Measurements from ENCODE around the gene PPM1M. TPM values are rescaled to one million over a fixed set of nuclear protein-coding genes. Genes with fewer than 3 reads are reported as not detected.

The PPM1M gene
- total and polyA plus RNA-seq, 7 donors = 2.1 to 7.5 (median 3.0) TPM

DNA sequence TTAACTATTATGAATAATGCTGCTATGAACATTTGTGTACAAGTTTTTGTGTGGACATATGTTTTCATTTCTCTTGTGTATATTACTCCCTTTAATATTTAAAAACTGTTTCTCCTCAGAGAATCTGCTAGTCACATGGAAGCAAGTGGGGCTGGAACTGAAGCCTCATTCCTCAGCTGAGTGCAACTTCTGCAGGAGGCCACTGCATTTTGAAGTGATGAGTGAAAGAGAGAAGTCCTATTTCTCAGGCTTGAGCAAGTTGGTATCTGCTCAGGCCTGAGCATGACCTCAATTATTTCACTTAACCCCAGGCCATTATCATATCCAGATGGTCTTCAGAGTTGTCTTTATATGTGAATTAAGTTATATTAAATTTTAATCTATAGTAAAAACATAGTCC, 31.7 kb upstream of the PPM1M start:
- Histone ChIP-seq H3K27ac (no peak overlapping the region), H3K9me3 (no peaks in the 10 kb centered on the region), H3K27me3 (ENCODE audit: insufficient read depth in 3 of 3, low read length in 2 of 3) (no peaks in the 10 kb centered on the region), H3K4me1 (peaks cover 20% of the 10 kb centered on the region), H3K36me3 (ENCODE audit: insufficient read depth in 1 of 2, low read depth in 1 of 2) (peaks cover 0 to 71% of the 10 kb centered on the region in 2 donors), H3K4me3 (no peak overlapping the region)
- ATAC-seq (no peak), DNase-seq (no peak)
- intact Hi-C loops (cut with DNase I) = no loop called here
- TF ChIP-seq, protein P1, sequence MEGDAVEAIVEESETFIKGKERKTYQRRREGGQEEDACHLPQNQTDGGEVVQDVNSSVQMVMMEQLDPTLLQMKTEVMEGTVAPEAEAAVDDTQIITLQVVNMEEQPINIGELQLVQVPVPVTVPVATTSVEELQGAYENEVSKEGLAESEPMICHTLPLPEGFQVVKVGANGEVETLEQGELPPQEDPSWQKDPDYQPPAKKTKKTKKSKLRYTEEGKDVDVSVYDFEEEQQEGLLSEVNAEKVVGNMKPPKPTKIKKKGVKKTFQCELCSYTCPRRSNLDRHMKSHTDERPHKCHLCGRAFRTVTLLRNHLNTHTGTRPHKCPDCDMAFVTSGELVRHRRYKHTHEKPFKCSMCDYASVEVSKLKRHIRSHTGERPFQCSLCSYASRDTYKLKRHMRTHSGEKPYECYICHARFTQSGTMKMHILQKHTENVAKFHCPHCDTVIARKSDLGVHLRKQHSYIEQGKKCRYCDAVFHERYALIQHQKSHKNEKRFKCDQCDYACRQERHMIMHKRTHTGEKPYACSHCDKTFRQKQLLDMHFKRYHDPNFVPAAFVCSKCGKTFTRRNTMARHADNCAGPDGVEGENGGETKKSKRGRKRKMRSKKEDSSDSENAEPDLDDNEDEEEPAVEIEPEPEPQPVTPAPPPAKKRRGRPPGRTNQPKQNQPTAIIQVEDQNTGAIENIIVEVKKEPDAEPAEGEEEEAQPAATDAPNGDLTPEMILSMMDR (IDR thresholded peaks at IDR 0.05) = no peak

DNA sequence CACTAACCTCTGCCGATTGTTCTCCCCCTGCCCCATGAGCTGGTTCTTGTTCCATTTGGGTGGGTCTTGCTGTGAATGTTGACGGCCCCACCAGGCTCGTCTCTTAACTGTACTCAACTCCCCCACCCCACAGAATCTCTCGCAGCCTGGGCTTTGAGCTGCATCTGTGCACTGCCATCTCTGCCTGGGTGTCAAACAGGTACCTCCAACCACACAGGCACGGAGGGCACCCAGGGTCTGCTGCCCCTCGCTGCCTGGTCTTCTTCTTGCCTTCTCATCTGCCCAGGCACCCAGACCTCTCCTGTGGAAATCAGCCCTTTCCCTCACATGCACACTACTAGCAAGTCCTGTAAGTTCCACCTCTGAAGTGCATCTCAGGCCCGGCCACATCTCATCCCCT, 30.2 kb upstream of the PPM1M start:
- DNase-seq = no peak
- intact Hi-C loops (cut with DNase I) = no loop called here

DNA sequence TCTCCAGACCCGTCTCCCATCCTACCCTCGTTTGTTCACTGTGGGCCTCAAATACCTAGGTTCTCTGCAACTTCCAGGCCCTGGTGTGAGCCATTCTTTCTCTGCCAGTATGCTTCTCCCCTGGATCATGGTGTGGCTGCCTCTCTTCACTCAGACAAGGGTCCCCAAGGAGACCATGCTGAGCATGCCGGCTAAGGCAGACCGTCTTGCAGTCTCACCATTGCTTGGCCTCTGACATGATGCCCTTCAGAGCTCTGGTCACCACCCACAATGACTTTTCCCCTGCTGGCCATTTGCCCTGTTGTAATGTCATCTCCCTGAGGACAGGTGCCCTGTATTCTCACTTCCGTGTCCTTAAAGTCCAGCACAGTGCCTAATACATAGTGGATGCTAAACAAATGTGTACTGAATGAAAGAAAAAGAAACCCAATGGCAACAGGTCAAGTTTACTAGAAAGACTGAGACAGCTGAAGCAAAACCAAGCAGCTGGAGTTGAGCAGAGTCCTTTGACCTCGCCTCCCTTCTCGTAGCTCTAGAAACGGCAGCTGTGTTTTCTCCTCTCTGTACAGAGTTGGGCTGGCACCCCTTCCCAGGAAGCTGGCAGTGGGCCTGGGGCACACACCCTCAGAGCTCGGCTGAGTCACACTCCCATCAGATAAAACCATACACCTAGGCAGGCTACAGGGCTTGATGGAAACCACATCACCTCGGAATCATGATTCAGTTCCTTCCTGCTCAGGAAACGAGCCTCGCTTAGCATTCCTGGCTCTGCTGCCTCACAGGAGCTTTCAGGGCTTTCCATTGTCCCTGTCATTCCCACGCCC, 28.8 kb upstream of the PPM1M start:
- Histone ChIP-seq H3K4me1 (peaks cover 25% of the 10 kb centered on the region), H3K4me3 (no peak overlapping the region), H3K27me3 (ENCODE audit: insufficient read depth in 3 of 3, low read length in 2 of 3) (no peaks in the 10 kb centered on the region), H3K36me3 (ENCODE audit: insufficient read depth in 1 of 2, low read depth in 1 of 2) (peaks cover 0 to 42% of the 10 kb centered on the region in 2 donors), H3K27ac (peak overlapping the region; percentile 66), H3K9me3 (no peaks in the 10 kb centered on the region)
- DNase-seq = peak; percentile 74 to 90
- WGBS, 3 donors = 16 to 19% (median 18%) methylated on average over 13 of the region's 13 CpGs
- intact Hi-C loops (cut with DNase I) = loop anchor here in 1 of 2 donors (1.0 kb wide), 1 partner anchor 62 kb away; the partner anchor contains the start of gene POC1A
- ATAC-seq = peak; percentile 81 to 88 (median 84)
- TF ChIP-seq, protein P1 (IDR thresholded peaks at IDR 0.05) = no peak

More for the DNA sequence above, 30.2 kb upstream of the PPM1M start:
- TF ChIP-seq, protein P1 (IDR thresholded peaks at IDR 0.05) = no peak
- Histone ChIP-seq H3K4me1 (peaks cover 20% of the 10 kb centered on the region), H3K27me3 (ENCODE audit: insufficient read depth in 3 of 3, low read length in 2 of 3) (no peaks in the 10 kb centered on the region), H3K36me3 (ENCODE audit: insufficient read depth in 1 of 2, low read depth in 1 of 2) (peaks cover 0 to 56% of the 10 kb centered on the region in 2 donors), H3K4me3 (no peak overlapping the region), H3K9me3 (no peaks in the 10 kb centered on the region), H3K27ac (no peak overlapping the region)
- no peak for ATAC-seq
- WGBS, 3 donors = 94 to 95% (median 95%) methylated on average over 7 of the region's 7 CpGs

DNA sequence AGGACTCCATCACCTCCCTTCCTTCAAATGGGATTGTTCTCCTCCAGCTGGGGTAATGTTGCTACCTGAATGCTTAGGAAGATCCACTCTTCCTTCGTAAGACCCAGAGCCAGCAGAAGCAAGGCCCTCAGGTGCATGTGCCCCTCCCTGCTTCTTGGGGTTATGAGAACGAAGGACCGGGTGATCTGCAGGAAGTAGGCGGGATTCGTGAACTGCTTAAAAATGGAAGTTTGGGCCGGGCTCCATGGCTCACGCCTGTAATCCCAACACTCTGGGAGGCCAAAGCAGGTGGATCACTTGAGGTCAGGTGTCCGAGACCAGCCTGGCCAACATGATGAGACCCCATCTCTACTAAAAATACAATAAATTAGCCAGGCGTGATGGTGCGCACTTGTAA, 28.2 kb upstream of the PPM1M start:
- no peaks in the 10 kb centered on the region for H3K9me3 ChIP-seq
- DNase-seq = no peak
- H3K27ac ChIP-seq = peak overlapping the region; percentile 66
- TF ChIP-seq, protein P1 (IDR thresholded peaks at IDR 0.05) = no peak
- no peak for ATAC-seq
- H3K36me3 ChIP-seq (ENCODE audit: insufficient read depth in 1 of 2, low read depth in 1 of 2) = peaks cover 0 to 36% of the 10 kb centered on the region in 2 donors
- peaks cover 25% of the 10 kb centered on the region for H3K4me1 ChIP-seq
- intact Hi-C loops (cut with DNase I) = loop anchor here in 1 of 2 donors (1.0 kb wide), 1 partner anchor 63 kb away; the partner anchor contains the start of gene POC1A
- peak overlapping the region; percentile 37 for H3K4me3 ChIP-seq
- no peaks in the 10 kb centered on the region for H3K27me3 ChIP-seq (ENCODE audit: insufficient read depth in 3 of 3, low read length in 2 of 3)
- WGBS, 3 donors = 57 to 63% (median 61%) methylated on average over 10 of the region's 10 CpGs
